Panc1 (cell line): ENCODE results near the gene SLC52A1.

Source experiments
- POLR2AphosphoS5 ChIP-seq: IDR thresholded peaks from 2 replicates; pipeline ENCODE4 v1.6.1; 2012; ENCODE audit warnings: mild to moderate bottlenecking, low read depth, low read length, moderate library complexity
- SIN3A ChIP-seq: IDR thresholded peaks from 2 replicates; pipeline ENCODE4 v1.6.1; 2012; ENCODE audit warnings: low read depth, mild to moderate bottlenecking, low read length, moderate library complexity, borderline replicate concordance; ENCODE audit not compliant: insufficient read depth
- TF ChIP-seq, protein P1 (sequence below): fragments of 450-650 bp; IDR thresholded peaks from 2 replicates; pipeline ENCODE4 v1.5.1; 2017; ENCODE audit warnings: mild to moderate bottlenecking

DNA sequence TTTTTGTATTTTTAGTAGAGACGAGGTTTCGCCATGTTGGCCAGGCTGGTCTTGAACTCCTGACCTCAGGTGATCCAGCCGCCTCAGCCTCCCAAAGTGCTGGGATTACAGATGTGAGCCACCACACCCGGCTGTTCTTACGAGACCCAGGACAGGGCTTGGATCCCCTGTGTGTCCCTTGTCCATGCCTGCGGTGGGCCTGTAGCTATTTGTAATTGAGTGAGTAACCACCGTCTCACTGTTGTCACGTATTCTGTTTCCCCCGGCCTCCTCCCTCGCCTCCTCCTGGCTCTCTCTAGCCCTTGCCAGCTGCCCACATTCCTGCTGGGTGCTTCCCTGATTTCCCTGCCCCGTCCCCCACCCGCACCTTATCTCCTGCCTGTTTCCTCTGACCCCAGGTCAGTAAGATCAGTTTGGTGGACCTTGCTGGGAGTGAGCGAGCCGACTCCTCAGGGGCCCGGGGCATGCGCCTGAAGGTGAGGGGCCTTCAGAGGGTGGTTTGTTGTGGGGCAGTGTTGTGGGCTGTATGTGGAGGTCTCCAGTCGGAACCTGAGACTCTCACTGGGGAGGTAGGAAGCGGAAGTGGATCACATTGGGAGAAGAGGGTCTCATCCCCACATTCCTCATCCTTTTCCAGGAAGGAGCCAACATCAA is 31.9 kb downstream of the SLC52A1 start:
- TF ChIP-seq, protein P1, sequence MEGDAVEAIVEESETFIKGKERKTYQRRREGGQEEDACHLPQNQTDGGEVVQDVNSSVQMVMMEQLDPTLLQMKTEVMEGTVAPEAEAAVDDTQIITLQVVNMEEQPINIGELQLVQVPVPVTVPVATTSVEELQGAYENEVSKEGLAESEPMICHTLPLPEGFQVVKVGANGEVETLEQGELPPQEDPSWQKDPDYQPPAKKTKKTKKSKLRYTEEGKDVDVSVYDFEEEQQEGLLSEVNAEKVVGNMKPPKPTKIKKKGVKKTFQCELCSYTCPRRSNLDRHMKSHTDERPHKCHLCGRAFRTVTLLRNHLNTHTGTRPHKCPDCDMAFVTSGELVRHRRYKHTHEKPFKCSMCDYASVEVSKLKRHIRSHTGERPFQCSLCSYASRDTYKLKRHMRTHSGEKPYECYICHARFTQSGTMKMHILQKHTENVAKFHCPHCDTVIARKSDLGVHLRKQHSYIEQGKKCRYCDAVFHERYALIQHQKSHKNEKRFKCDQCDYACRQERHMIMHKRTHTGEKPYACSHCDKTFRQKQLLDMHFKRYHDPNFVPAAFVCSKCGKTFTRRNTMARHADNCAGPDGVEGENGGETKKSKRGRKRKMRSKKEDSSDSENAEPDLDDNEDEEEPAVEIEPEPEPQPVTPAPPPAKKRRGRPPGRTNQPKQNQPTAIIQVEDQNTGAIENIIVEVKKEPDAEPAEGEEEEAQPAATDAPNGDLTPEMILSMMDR = no peak
- TF ChIP-seq POLR2AphosphoS5 (no peak), SIN3A (no peak)
